Measurements from ENCODE around the gene WDR4.
"Not testable (repeated sequence)": the region's sequence is repeated elsewhere in the genome, so short reads cannot be mapped to it uniquely, and the experiment has no call there.

Gene WDR4

DNA sequence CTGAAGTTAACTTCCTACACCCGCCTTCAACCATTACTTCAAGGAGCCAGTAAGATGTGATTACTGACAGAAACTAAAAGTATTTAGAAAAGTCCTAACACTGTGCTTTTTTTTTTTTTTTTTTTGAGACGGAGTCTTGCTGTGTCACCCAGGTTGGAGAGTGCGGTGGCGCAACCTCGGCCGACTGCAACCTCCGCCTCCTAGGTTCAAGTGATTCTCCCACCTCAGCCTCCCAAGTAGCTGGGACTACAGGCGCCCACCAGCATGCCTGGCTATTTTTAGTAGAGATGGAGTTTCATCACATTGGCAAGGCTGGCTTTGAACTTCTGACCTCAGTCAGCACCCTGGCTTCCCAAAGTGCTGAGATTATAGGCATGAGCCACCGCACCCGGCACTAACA is 3.5 kb downstream of the WDR4 start:
- not testable (repeated sequence) for DNase-seq

DNA sequence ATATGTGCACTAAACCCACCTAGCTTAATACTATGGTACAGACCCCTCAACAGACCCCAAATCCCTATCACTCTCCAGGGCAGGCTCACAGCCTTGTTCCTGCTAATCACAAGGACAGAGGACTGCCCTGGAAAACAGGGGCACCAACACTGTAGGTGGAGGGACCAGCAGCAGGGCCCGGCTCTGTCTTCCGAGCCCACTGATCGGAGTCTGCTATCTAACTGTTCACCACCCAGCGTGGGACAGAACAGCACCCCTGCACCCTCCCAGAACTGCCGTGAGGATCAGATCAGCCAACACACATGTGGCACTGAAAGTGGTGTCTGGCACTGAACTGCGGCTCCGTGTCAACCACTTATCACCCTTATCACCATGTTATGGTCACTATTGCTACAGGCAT is 6.2 kb downstream of the WDR4 start:
- no peak for DNase-seq

- no peak for DNase-seq
Measured at GRCh38 chr21:42868196-42868595, 11.1 kb downstream of the WDR4 start.

- DNase-seq: no peak
Measured at GRCh38 chr21:42865776-42866160, 13.6 kb downstream of the WDR4 start.

GRCh38 chr21:42864815-42865775 is 14.2 kb downstream of the WDR4 start:
- no peak for DNase-seq

- DNase-seq: no peak
Measured at GRCh38 chr21:42864286-42864685, 15.1 kb downstream of the WDR4 start.

- no peak for DNase-seq
Measured at GRCh38 chr21:42863504-42863870, 15.9 kb downstream of the WDR4 start.

DNA sequence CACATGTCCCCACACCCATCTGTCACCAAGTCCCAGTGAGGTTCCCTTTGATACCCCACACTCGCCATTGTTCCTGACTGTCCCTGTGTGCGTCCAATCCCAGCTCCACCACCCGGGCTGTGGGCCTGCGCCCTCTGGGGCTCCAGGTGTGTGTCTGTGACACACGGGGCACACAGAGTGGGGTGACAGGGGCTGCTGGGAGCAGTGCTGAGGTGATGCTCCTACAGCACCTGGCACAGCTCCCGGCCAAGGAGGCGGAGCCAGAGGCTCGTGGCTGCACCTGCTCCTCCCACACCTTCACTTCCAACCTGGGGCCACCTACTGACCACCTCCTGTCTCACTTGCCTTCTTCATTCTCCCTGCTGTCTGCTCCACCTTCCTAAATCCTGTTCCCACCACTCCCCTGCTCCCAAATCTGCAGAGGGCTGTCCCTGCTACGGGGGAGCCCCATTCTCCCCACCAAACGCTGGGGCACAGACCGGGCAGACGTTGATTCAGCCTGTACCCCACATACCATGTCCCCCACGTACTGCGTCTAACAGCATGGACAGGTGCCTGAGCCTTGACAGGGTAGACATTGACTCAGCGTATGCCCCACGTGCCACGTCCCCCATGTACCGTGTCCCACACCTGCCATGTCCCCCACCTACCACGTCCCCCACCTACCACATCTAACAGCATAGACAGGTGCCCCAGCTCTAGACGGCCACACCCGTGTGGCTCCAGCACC is 16.4 kb downstream of the WDR4 start:
- no peak for DNase-seq

- DNase-seq: no peak
Measured at GRCh38 chr21:42861848-42862400, 17.4 kb downstream of the WDR4 start.

GRCh38 chr21:42861311-42861847 is 18.0 kb downstream of the WDR4 start:
- DNase-seq: no peak

GRCh38 chr21:42860345-42860744 is 19.0 kb downstream of the WDR4 start:
- no peak for DNase-seq

DNA sequence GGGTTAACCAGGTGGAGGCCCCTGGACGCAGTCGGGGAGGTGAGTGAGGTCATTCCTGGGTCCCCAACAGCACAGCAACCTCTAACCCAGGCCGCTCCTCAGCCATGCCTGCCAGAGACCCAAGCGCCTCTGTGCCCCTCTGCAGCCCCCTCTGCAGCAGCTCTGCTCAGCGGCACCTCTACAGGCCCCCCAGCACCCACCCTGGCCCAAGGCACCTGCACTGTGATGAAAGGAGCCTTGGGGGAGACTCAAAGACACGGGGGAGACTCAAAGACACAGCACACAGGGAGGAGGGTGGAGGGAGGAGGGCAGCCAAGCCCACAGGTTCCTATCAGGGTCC is 19.5 kb downstream of the WDR4 start:
- DNase-seq: no peak

GRCh38 chr21:42858957-42859890 is 20.1 kb downstream of the WDR4 start:
- DNase-seq: no peak

- no peak for DNase-seq
Measured at GRCh38 chr21:42858185-42858847, 21.0 kb downstream of the WDR4 start.

DNA sequence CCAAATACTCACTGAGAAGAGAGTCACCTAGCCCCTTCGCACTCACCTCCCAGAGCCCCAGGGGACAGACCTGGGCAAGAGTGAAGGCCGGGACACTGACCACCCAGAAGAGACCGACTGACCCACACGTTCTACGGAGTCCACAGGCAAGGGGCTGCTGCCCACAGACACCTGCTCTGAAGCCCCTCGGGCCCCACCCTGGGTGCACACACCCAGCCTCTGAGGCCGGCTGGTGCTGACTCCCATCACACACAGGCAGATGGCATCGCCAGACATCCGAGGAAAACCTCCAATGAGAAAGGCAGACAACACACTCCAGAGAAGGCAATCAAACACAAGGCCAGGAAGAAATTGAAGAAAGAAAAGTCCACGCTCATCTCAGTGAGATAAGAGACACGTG is 22.1 kb downstream of the WDR4 start:
- no peak for DNase-seq

GRCh38 chr21:42855937-42856335 is 23.4 kb downstream of the WDR4 start:
- no peak for DNase-seq

DNA sequence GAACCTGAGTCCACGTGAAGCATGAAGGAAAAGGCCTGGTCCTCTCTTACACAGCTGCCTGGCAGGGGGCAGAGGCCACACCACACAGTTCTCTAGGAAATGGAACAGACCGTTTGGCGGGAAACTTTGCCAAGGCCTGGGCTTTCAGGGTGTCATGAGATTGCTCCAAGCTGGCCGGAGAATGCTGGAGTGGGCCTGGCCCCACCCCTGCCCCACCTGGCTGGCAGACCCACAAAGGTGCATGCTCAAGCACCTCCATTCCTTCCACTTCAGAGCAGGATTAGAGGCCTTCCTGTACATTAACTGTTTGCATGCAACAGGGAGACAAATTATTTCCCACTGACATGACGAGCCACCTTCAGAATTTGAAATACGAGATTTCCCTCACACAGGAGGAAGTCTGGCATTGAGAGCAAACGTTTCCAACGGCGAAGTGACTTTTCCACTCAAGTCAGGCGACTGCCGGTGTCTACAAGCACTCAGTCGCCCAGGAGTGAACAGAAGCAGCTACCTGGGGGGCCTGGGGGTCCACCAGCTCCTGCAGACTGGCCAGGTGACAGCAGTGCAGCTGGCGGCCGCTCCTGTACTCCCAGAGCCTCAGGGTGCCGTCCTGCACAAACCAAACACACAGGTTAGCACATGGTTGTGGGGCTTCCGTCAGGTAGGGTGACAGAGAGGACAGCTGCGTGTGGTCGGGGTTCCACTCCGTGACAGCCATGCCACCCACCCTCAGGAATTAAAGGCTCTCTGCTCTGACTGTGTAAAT is 24.0 kb downstream of the WDR4 start:
- no peak for DNase-seq

- DNase-seq: no peak
Measured at GRCh38 chr21:42854246-42855010, 24.9 kb downstream of the WDR4 start.

DNA sequence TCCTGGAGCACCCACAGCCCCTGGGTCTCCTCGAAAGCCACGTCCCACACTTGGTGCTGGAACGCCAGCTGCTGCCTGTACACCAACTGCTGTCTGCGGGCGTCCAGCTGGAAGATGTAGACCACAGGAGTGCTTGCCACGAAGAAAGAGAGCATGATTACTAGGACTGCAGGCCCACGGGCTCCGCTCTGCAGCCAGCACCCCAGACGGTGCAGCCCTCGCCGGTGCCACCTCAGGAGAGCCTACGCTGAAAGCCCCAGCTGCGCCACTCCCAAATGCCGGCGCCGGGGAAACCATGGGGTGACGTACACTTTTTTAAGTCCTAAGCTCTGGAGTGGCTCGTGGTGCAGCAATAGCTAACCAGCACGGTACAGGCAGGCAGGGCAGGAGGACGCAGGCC is 25.7 kb downstream of the WDR4 start:
- DNase-seq: no peak

DNA sequence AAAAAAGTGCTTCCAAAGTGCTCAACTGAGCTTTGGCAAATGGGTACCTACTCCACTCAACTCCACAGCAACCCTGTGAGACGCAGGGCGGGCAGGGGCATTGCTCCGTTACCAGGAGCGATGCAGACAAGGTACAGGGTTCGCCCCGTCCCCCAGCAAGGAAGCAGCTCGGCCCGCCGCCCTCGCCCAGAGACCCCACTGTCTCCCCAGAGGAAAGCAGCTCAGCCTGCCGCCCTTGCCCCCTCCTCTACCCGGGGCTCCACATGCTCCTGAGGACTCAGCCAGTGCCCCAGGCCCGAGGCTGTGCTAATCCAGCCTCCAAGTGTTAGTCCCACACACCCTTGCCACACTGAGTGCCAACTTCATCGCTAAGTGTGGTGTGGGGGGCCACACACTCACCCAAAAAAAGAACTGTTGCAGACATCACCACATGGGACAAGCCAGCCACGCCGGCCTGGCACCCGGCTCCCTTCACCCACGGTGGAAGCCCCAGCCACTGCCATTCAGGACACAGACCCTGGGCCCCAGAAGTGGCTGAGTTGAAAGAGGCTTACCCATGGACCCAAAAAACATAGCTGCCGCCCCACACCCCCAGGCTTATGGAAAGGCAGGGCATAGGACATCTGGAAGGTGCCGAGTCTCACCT is 26.3 kb downstream of the WDR4 start:
- DNase-seq: no peak
